HG03558 (cell line): Measurements from ENCODE around the gene AMT.
"Not testable (repeated sequence)": the region's sequence is repeated elsewhere in the genome, so short reads cannot be mapped to it uniquely, and the experiment has no call there.

Experiments
- ATAC-seq: cut with Tn5 transposase; IDR thresholded peaks from one replicate; pipeline ENCODE4 v1.9.1; 2021; ENCODE audit warnings: moderate number of reproducible peaks; ENCODE audit not compliant: unreplicated experiment; ENCODE audit errors: extremely low read depth

AMT gene

DNA sequence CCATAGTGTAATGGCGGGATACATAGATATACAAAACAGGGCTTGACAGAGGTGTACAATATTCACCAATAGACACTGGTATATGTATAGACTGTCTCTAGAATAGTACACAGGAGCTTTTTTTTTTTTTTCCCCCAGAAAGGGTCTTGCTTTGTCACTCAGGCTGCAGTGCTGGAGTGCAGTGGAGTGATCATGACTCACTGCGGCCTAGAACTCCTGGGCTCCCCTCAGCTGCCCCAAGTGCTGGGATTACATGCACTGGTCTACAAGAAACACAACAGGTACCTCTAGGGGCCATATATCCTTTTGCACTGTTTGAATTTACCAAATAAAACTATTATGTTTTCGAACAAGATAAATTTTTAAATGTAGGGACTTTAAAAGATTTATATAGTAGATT, 22.8 kb downstream of the AMT start:
- no peak for ATAC-seq

DNA sequence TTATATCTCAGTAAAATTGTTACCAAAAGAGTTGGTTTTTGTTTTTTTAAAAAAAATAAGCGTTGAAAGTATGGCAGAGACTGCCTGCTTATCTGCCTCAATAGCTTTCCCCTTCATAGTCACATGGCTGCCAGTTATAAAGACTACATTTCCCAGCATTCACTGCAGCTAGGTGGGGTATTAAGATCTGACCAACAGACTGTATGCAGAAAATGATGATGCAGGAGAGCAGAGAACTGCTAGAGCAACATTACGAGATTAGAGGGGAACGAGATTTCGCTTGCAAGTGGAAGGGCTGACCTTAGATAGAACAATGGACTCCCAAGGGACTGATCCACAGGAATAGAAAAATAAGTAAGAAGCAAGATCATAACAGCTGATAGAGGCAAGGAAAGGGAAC, 24.8 kb downstream of the AMT start:
- no peak for ATAC-seq

DNA sequence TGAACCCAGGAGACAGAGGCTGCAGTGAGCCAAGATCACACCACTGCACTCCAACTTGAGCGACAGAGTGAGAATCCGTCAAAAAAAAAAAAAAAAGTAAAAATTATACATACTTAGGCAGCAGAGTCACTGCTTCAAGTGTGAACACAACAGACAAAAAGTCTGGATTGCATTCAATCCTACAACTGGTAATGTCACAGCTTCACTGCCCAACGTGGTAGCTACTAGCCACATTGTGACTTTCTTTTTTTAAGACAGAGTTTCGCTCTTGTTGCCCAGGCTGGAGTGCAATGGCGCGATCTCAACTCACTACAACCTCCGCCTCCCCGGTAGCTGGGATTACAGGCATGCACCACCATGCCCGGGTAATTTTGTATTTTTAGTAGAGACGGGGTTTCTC, 31.0 kb downstream of the AMT start:
- ATAC-seq, result not testable (repeated sequence)

DNA sequence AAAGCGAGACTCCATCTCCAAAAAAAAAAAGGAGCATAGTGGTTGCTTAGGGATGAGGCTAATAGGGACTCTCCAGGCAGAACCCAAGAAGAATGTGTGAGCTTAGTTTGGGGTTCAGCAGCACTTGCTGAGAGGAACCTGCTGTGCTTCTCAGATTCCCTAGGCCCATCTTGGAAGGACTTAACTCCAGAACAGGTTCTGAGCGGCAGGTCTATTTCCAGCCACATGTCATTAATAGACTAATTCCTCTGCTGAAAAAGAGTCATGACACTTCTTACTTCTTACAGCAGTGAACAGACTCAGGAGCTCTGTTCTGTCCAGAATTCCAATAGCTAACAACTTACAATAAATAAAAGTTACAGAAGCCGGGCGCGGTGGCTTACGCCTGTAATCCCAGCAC, 33.0 kb downstream of the AMT start:
- no peak for ATAC-seq

DNA sequence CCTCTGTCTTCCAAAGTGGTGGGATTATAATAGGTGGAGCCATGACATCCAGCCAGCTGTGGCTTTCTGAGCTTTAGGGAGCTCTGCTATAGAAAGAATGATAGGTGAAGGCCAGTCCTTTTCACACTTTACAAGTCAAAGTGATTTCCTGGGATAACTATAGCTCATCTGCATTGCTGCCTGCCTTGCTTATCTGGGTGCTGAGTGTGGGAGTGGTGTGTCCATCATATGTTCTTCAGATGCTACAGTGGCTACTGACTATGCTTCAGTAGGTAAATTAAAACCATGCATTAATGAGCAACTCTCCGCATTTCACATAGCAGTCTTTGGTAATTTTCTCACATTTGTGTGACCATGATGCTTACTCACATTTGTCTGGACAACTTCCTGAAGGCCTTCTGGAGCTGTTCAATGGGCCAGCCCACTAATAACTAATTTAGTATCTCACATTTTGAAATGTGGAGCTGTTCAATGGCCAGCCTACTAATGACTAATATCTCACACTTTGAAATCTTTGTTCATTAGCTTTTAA, 33.9 kb downstream of the AMT start:
- no peak for ATAC-seq

DNA sequence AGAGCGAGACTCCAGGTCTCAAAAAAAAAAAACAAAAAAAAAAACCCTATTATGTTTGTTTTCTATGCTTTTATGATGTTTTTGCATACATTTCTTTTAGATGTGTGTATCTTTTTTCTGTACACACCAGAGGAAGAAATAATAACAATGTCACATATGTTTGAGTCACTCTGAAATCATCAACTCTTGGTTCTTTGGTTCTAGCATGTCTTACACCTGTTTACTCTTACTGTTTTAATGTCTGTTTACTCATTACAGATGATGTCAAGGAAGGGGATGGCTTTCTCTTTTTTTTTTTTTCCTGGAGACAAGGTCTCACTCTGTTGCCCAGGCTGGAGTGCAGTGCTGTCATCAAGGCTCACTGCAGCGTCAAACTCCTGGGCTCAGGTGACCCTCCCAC, 34.6 kb downstream of the AMT start:
- ATAC-seq, result no peak

DNA sequence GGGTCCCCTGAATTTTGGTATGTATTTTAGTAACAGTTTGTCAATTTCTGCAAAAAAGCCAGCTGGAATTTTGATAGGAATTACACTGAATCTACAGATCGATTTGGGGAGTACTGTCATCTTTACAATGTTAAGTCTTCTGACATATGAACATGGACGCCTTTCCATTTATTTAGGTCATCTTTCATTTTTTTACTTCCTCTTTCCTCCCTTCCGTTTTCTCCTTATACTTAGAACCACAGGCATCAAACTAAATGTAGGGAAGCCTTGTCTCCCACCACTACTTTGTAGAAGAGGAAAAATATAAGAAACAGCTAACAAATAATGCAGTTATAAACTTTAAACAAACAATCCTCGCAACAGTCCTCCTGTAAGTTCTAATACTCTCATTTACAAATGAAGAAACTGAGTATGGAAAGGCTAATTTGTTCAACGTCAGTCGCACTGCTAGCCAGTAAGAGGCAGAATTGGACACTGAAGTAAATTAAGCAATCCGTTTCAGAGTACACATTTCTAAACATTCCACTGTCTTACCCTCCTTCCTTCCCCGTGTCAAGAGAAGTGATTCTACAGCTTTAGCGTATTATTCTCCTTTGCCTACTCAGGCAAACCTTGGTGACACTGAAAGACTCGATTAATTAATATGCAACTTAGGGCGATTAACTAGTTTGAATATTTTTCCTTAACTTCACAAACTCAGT, 36.1 kb downstream of the AMT start:
- no peak for ATAC-seq

DNA sequence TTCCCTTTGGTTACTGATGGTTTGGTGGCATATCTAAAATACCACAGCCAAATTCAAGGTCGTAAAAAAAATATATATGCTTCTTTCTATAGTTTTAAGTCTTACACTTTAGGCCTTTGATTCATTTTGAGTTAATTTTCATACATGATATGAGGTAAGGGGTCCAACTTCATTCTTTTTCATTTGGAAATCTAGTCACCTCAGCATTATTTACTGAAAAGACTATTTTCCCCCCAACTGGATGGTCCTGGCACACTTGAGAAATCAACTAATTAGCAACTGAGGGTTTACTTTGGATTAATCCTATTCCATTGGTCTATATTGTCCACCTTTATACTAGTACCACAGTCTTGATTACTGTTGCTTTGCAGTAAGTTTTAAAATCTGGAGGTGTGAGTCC, 36.7 kb downstream of the AMT start:
- no peak for ATAC-seq

DNA sequence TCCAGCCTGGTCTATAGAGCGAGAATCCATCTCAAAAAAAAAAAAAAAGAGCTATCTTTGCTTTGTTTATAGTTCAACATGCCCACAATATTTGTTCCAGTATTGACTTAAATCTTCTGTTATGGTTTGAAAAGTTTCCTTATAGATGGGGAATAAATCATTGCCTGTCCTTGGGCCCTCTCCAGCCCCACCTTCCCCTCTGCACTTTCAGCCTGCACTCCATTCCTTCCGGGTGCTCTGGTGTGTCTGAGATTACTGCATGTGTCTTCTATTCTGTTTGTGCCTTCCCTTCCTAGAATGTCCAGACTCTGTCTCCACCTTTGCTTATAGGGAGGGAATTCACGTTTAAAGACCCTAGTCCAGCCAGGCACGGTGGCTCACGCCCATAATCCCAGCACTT, 38.9 kb downstream of the AMT start:
- ATAC-seq, result no peak

DNA sequence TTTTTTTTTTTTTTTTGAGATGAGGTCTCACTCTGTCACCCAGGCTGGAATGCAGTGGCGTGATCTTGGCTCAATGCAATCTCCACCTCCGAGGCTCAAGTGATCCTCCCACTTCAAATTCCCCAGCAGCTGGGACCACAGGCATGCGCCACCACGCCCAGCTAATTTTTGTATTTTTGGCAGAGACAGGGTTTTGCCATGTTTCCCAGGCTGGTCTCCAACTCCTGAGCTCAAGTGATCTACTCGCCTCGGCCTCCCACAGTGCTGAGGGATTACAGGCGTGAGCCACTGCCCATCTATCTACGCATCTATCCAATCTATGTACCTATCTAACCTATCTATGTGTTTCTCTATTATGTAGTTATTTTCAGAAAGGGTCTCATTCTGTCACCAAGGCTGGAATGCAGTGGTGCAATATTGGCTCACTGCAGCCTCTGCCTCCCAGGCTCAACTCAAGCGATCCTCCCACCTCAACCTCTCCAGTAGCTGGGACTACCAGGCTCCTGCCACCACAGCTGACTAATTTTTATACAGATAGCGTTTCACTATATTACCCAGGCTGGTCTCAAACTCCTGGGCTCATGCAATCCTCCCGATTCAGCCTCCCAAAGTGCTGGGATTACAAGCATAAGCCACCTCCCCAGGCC, 43.9 kb downstream of the AMT start:
- no peak for ATAC-seq

DNA sequence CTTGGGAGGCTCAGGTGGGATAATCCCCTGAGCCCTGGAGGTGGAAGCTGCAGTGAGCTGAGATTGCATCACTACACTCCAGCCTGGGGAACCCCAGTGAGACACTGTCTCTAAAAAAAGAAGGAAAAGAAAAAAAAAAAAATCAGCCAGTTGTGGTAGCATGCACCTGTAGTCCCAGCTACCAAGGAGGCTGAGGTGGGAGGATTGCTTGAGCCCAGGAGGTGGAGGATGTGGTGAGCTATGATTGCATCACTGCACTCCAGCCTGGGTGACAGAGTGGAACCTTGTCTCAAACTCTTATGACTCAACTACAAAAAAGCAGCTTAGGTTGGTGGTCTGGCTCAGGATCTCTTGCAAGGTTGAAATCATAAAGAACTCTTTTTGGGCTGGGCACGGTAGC, 44.8 kb downstream of the AMT start:
- ATAC-seq, result no peak

DNA sequence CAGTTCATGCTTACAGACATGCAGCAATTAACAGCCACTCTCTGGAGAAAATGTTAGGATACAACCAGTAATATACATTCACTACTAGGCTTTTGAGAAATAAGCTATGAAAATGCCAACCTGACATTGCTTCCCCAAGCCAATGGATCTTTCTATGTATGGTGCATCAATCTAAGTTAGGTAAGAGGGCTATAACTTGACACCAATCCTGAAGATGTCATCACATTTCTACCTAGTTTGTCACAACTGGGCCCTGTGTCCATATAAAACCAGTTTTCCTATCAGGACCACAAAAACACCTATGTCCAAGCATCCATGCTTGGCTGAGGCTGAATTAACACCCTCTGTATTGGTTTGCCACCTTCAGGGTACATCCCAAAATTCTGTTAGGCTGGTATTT, 50.3 kb downstream of the AMT start:
- ATAC-seq, result no peak

DNA sequence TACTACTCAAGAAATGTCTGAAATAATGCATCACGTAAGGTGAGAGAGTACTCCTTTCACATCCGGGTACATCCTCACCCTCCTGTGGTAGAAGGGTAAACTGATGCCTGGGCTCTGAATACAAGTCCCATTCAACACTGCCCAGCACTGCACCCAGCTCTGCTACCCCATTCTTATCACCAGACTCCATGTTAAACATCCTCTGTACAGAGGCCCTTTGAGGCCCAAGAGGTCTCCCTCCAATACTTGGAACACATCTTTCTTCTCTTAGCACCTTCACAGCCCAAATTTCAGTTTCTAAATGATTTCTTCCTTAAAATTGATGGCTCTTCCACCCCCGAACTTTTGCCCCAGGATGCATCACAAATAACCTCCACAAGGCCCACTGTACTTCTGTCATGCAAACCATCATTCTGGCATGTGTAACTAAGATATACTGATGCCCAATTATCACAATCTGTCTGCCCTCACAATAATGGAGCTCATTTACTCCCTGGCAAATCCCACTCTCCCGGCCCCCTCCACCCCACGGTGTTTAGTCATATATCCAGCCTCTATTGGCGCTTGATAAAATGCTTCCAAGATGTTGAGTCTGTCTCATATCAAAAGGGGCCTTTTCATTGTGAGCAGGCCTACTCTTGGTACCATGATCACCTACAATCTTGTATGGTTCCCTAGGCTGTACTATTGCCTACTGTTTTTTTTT, 51.5 kb downstream of the AMT start:
- no peak for ATAC-seq
